Liver (tissue), 9 donors: Measurements from ENCODE around the gene L2HGDH. TPM values are rescaled to one million over a fixed set of nuclear protein-coding genes. Genes with fewer than 3 reads are reported as not detected.

Experiments
- DNase-seq: peaks from one replicate; pipeline ENCODE4 v3.0.0-alpha.2; 2017; ENCODE audit warnings: low spot score
- H3K27ac ChIP-seq, 2 donors: one replicate each; pipeline ENCODE4 v1.7.0; 2013; ENCODE audit warnings: inconsistent platforms in 2 of 2, low read length in 2 of 2, control low read depth in 1 of 2, low read depth in 1 of 2, mild to moderate bottlenecking in 1 of 2
- H3K27me3 ChIP-seq, 4 donors: one replicate each; pipeline versions ENCODE4 v1.6.1 to v1.7.0; 2013; ENCODE audit warnings: low read length in 3 of 4, inconsistent platforms in 1 of 4, mild to moderate bottlenecking in 1 of 4, moderate library complexity in 1 of 4; ENCODE audit not compliant: control insufficient read depth in 4 of 4, insufficient read depth in 4 of 4
- H3K36me3 ChIP-seq, 4 donors: one replicate each; pipeline versions ENCODE4 v1.6.1 to v1.7.0; 2013; ENCODE audit warnings: low read length in 3 of 4, mild to moderate bottlenecking in 3 of 4, low read depth in 1 of 4, moderate library complexity in 1 of 4; ENCODE audit not compliant: control insufficient read depth in 4 of 4, insufficient read depth in 3 of 4
- H3K4me1 ChIP-seq, 4 donors: one replicate each; pipeline versions ENCODE4 v1.6.1 to v1.7.0; 2013; ENCODE audit warnings: low read length in 3 of 4, mild to moderate bottlenecking in 3 of 4, moderate library complexity in 1 of 4; ENCODE audit not compliant: control insufficient read depth in 4 of 4, insufficient read depth in 4 of 4
- H3K4me3 ChIP-seq, 3 donors: one replicate each; pipeline versions ENCODE4 v1.6.1 to v1.7.0; 2013; ENCODE audit warnings: low read length in 3 of 3, control low read depth in 1 of 3, low read depth in 1 of 3, mild to moderate bottlenecking in 1 of 3
- H3K9ac ChIP-seq, 2 donors: one replicate each; pipeline ENCODE4 v1.7.0; 2013; ENCODE audit warnings: low read length in 2 of 2, mild to moderate bottlenecking in 2 of 2, moderate library complexity in 2 of 2, control low read depth in 1 of 2, low read depth in 1 of 2
- H3K9me3 ChIP-seq, 4 donors: one replicate each; pipeline versions ENCODE4 v1.6.1 to v1.7.0; 2013; ENCODE audit warnings: low read length in 3 of 4; ENCODE audit not compliant: control insufficient read depth in 4 of 4
- ATF3 ChIP-seq: IDR thresholded peaks from 2 replicates; pipeline ENCODE4 v1.6.1; 2016; ENCODE audit warnings: antibody characterized with exemption
- CTCF ChIP-seq: fragments of 150-350 bp; IDR thresholded peaks from 2 replicates; pipeline ENCODE4 v1.5.1; 2017; ENCODE audit warnings: improper control_type of control experiment, low read depth, low read length; ENCODE audit not compliant: missing input control
- EGR1 ChIP-seq, 2 donors: IDR thresholded peaks; 2 replicates each; pipeline ENCODE4 v1.6.1; 2016 to 2018; ENCODE audit warnings: antibody characterized with exemption in 2 of 2, low read depth in 2 of 2
- FOXA1 ChIP-seq: IDR thresholded peaks from 2 replicates; pipeline ENCODE4 v1.6.1; 2016; ENCODE audit warnings: antibody characterized with exemption
- FOXA2 ChIP-seq: IDR thresholded peaks from 2 replicates; pipeline ENCODE4 v1.6.1; 2016; ENCODE audit warnings: antibody characterized with exemption
- GABPA ChIP-seq, 2 donors: IDR thresholded peaks in 1 of 2; conservative IDR thresholded peaks in 1 of 2; 2 replicates each; pipeline ENCODE4 v1.6.1; 2016; ENCODE audit warnings: antibody characterized with exemption in 2 of 2, mild to moderate bottlenecking in 1 of 2, moderate library complexity in 1 of 2
- HNF4A ChIP-seq, 2 donors: conservative IDR thresholded peaks; 2 replicates each; pipeline ENCODE4 v1.6.1; 2016; ENCODE audit warnings: antibody characterized with exemption in 2 of 2, mild to moderate bottlenecking in 2 of 2
- HNF4G ChIP-seq: IDR thresholded peaks from 2 replicates; pipeline ENCODE4 v1.6.1; 2016; ENCODE audit warnings: antibody characterized with exemption
- JUND ChIP-seq, 2 donors: IDR thresholded peaks; 2 replicates each; pipeline ENCODE4 v1.6.1; 2016; ENCODE audit warnings: antibody characterized with exemption in 2 of 2
- MAX ChIP-seq: IDR thresholded peaks from 2 replicates; pipeline ENCODE4 v1.6.1; 2016; ENCODE audit warnings: antibody characterized with exemption
- NR2F2 ChIP-seq: IDR thresholded peaks from 2 replicates; pipeline ENCODE4 v1.6.1; 2016; ENCODE audit warnings: antibody characterized with exemption
- RAD21 ChIP-seq, 2 donors: IDR thresholded peaks; 2 replicates each; pipeline ENCODE4 v1.6.1; 2016; ENCODE audit warnings: antibody characterized with exemption in 2 of 2, mild to moderate bottlenecking in 2 of 2
- REST ChIP-seq: IDR thresholded peaks from 2 replicates; pipeline ENCODE4 v1.6.1; 2016; ENCODE audit warnings: antibody characterized with exemption, mild to moderate bottlenecking
- RXRA ChIP-seq, 2 donors: IDR thresholded peaks; 2 replicates each; pipeline ENCODE4 v1.6.1; 2017 to 2018; ENCODE audit warnings: antibody characterized with exemption in 2 of 2, mild to moderate bottlenecking in 1 of 2
- SP1 ChIP-seq: IDR thresholded peaks from 2 replicates; pipeline ENCODE4 v1.6.1; 2018; ENCODE audit warnings: antibody characterized with exemption, mild to moderate bottlenecking
- TAF1 ChIP-seq: conservative IDR thresholded peaks from 2 replicates; pipeline ENCODE4 v1.6.1; 2016; ENCODE audit warnings: antibody characterized with exemption, mild to moderate bottlenecking
- YY1 ChIP-seq: IDR thresholded peaks from 2 replicates; pipeline ENCODE4 v1.6.1; 2016; ENCODE audit warnings: antibody characterized with exemption, mild to moderate bottlenecking
- ZBTB33 ChIP-seq: IDR thresholded peaks from 2 replicates; pipeline ENCODE4 v1.6.1; 2016; ENCODE audit warnings: antibody characterized with exemption
- WGBS: extraction: QIAGEN DNeasy Blood & Tissue Kit; methylation state at CpG from one replicate; pipeline ENCODE4 v1.1.7; 2013; 5-methylcytosine and 5-hydroxymethylcytosine counted together
- polyA plus RNA-seq, 2 donors: library from polyadenylated mRNA; stranded (reverse) in 1 of 2; unstranded in 1 of 2; fragments of 200-250 nt in 1 of 2; fragments of >200 nt in 1 of 2; fragmentation: Nextera tagmentation in 1 of 2; extraction: Ambion mirVana in 1 of 2; gene quantifications; one replicate each; pipeline versions ENCODE4 v1.2.1 to v1.2.3, GENCODE V29; 2013 to 2015
- total RNA-seq, 2 donors: library from RNA; depleted of rRNA; stranded (reverse); fragments of >200 nt; gene quantifications; one replicate each; pipeline ENCODE4 v1.2.3, GENCODE V29; 2014
- donor health status: healthy.
- donor health status: healthy.
- donor health status: healthy.
- donor health status: healthy.
- donor health status: healthy.

Gene L2HGDH
- total and polyA plus RNA-seq, 4 donors = 3.8 to 9.0 (median 5.4) TPM

GRCh38 chr14:50288146-50288545 is 23.9 kb downstream of the L2HGDH start:
- 99% methylated on average over 5 of the region's 5 CpGs for WGBS
- no peaks in the 10 kb centered on the region for H3K4me1 ChIP-seq
- peaks cover 0 to 3% (median 1%) of the 10 kb centered on the region in 4 donors for H3K36me3 ChIP-seq
- no peak overlapping the region for H3K9ac ChIP-seq
- DNase-seq = no peak
- H3K4me3 ChIP-seq = no peak overlapping the region
- no peaks in the 10 kb centered on the region for H3K27me3 ChIP-seq
- no peaks in the 10 kb centered on the region for H3K9me3 ChIP-seq
- H3K27ac ChIP-seq = no peak overlapping the region
- TF ChIP-seq CTCF = no peak
- no peak for TF ChIP-seq MAX
- TF ChIP-seq GABPA (IDR thresholded peaks at IDR 0.05 in 1 of 2, conservative IDR thresholded peaks at IDR 0.05 in 1 of 2) = no peak
- no peak for TF ChIP-seq FOXA2
- no peak for TF ChIP-seq TAF1
- TF ChIP-seq ZBTB33 = no peak
- no peak for TF ChIP-seq JUND (IDR thresholded peaks at IDR 0.05)
- TF ChIP-seq REST = no peak
- TF ChIP-seq ATF3 = no peak
- TF ChIP-seq RAD21 (IDR thresholded peaks at IDR 0.05) = no peak
- TF ChIP-seq SP1 = no peak

- H3K4me3 ChIP-seq = no peak overlapping the region
- no peak overlapping the region for H3K27ac ChIP-seq
- H3K27me3 ChIP-seq = no peaks in the 10 kb centered on the region
- H3K9ac ChIP-seq = no peak overlapping the region
- DNase-seq = no peak
- peaks cover 0 to 4% (median 1%) of the 10 kb centered on the region in 4 donors for H3K36me3 ChIP-seq
- no peaks in the 10 kb centered on the region for H3K9me3 ChIP-seq
- TF ChIP-seq FOXA2 = no peak
- TF ChIP-seq MAX = no peak
- no peak for TF ChIP-seq RXRA (IDR thresholded peaks at IDR 0.05)
- TF ChIP-seq EGR1 (IDR thresholded peaks at IDR 0.05; ENCODE audit: low read depth in 2 of 2) = no peak
- TF ChIP-seq YY1 = no peak
- no peak for TF ChIP-seq GABPA (IDR thresholded peaks at IDR 0.05 in 1 of 2, conservative IDR thresholded peaks at IDR 0.05 in 1 of 2)
- TF ChIP-seq ZBTB33 = no peak
- no peak for TF ChIP-seq HNF4G
- no peak for TF ChIP-seq FOXA1
- no peak for TF ChIP-seq NR2F2
- no peak for TF ChIP-seq HNF4A (conservative IDR thresholded peaks at IDR 0.05)
- TF ChIP-seq CTCF = no peak
- H3K4me1 ChIP-seq = no peaks in the 10 kb centered on the region
Measured at GRCh38 chr14:50285861-50286260, 26.2 kb downstream of the L2HGDH start.
